Sigmoid colon (tissue), 4 donors: ENCODE data around the gene MACF1.
"Not testable (repeated sequence)": the region's sequence is repeated elsewhere in the genome, so short reads cannot be mapped to it uniquely, and the experiment has no call there.

Source experiments
- CTCF ChIP-seq, 4 experiments: fragments of 450-650 bp in 3 of 4; fragments of 200-600 bp in 1 of 4; IDR thresholded peaks; one replicate each; pipeline ENCODE4 v1.5.1; 2016 to 2019; ENCODE audit warnings: antibody characterized with exemption in 4 of 4, mild to moderate bottlenecking in 3 of 4, moderate library complexity in 2 of 4
- POLR2AphosphoS5 ChIP-seq, 4 donors: sonication (generic); formaldehyde crosslinking; IDR thresholded peaks; one replicate each; pipeline ENCODE4 v1.6.1; 2017; ENCODE audit warnings: antibody characterized with exemption in 4 of 4

DNA sequence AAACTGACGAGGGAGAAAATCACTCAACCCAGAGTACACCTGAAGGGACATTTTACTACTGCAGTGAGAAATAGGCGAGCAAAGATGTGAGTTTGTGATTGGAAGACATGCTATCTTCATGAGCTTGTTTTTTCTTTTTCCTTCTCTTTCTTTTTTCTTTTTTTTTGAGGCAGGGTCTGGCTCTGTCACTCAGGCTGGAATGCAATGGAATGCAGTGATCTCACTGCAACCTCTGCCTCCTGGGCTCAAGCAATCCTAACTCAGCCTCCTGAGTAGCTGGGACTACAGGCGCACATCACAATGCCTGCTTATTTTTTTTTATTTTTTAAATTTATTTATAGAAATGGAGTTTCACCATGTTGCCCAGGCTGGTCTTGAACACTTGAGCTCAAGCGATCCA is 312.3 kb downstream of the MACF1 start:
- not testable (repeated sequence) for TF ChIP-seq POLR2AphosphoS5, CTCF (IDR thresholded peaks at IDR 0.05)
